ENCODE data around the gene CYGB. TPM values are rescaled to one million over a fixed set of nuclear protein-coding genes. Genes with fewer than 3 reads are reported as not detected.
"Not testable (repeated sequence)": the region's sequence is repeated elsewhere in the genome, so short reads cannot be mapped to it uniquely, and the experiment has no call there.

CYGB gene
- polyA plus RNA-seq, 4 donors = 11.0 to 19.0 (median 15.6) TPM

GRCh38 chr17:76525513-76525833 is 12.0 kb downstream of the CYGB start:
- not testable (repeated sequence) for DNase-seq (ENCODE audit: low read depth in 4 of 4, low spot score in 3 of 4)

DNA sequence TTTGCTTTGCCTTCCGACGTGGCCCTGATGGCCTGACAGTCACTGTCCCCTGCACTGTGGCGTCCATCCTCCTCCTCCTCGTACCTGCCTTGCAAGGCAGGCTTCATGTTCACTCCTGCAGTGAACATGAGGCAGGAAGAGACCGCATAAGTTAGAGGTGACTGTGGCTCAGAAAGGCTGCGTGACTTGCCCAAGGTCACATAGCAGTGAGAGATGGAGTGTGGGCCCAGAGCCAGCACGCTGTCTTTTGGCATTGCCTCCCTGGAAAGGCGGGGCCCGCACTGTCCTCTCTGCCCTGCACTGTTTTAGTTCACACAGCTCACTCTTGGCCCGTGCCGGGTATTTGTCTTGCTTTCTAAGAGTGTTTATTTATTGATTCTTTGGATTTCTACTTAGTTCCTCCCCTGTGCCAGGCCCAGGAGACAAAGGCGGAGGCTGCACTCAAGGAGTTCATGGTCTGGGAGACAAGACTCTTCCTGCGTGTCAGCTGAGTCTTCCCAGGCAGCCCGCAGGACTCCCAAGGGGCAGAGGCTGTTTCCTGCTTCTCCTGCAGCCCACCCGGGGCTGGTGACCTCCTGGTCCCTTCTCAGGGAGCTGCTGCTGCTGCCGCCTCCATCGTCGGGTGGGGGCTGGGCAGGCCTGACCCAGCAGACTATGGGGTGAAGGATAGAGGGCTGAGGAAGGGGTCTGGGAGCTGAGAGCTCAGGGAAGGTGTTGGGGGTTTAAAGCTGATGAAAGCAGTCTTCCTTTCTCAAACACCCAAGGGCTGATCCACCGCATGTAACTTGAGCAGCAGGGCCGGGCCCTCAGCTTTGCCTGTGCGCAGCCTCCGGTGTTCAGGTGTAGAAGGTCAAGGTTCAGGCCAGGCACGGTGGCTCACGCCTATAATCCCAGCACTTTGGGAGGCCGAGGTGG is 12.7 kb downstream of the CYGB start:
- no peak for DNase-seq (ENCODE audit: low read depth in 4 of 4, low spot score in 3 of 4)

DNA sequence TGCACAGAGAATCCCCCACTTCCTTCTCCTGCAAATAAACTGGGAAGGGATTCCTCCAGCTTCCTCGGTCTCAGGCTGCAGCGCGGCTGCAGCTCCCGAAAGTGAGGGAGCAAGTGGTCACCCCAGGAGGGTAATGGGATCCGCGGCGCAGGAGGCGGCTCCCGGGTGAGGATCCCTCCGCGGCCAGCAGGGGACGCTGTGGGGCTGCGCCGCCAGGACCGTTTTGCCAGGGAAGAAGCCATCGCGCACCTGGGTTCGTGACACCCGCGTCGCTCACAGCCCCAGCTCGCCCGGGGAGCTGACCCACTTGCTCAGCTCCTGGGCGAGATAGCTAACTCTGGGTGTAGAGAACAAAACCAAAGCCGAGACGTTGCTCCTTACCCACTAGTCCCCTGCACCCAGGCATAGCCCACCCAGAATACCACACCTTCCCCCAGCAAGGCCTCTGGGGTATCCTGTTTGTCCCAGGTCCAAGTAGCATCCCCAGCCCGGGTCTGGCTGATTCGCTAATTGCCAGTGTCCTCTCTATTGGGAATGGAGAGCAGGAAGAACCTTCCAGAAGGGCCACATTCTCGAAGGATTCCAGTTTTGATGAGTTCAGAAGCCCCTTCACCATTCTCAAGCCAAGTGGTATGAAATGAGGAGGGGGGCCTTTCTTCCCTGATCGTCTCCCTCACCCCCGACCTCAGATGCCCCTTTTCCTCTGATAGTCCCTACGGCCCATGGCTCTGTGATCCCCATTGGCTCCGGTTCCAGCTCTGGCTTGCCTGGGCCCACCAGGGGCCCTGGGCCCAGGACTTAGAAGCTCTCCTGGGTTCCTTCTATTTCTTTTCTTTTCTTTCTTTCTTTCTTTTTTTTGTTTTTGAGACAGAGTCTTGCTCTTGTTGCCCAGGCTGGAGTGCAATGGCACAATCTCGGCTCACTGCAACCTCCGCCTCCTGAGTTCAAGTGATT is 14.1 kb downstream of the CYGB start:
- DNase-seq (ENCODE audit: low read depth in 4 of 4, low spot score in 3 of 4) = no peak

GRCh38 chr17:76521683-76522082 is 15.8 kb downstream of the CYGB start:
- not testable (repeated sequence) for DNase-seq (ENCODE audit: low read depth in 4 of 4, low spot score in 3 of 4)

- no peak for DNase-seq (ENCODE audit: low read depth in 4 of 4, low spot score in 3 of 4)
These were observed 16.2 kb downstream of the CYGB start for GRCh38 chr17:76521262-76521661.

DNA sequence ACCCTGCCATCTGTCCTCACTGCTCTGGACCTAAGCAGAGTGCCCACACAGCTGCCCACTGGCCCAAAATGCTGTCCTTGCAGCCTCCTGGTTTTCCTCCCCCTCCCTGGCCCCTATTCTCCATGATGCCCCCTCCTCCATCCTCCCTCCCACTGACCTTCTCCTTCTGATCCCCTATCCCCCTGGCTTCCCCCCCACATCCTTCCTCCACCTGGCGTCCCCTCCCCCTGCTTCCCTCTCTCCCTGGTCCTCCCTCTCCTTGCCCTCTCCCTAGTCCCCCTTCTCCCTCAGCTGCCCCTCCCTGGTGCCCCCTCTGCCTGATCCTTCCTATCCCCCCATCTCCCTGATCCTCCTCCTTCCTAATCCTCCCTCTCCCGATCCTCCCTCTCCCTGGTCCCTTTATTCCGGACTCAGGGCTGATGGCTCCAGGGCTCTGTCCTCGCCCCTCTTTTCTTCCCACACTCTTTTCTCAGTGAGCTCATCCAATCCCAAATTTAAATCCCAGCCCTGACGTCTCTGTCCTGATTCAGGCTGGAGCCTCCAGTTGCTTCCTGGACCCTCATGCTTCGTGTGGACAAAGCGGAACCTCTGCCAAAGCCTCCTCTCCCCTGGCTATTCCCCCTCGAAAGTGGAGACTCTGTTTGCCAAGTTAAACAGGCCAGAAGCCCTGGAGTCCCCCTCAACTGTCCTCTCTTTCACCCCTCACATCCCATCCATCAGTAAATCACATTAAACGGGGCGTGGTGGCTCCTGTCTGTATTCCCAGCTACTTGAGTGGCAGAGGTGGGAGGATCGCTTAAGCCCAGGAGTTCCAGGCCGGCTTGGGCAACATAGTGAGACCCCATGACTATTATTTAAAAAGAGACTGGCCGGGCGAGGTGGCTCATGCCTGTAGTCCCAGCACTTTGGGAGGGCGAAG is 18.2 kb downstream of the CYGB start:
- DNase-seq (ENCODE audit: low read depth in 4 of 4, low spot score in 3 of 4) = no peak

GRCh38 chr17:76517638-76518038 is 19.9 kb downstream of the CYGB start:
- no peak for DNase-seq (ENCODE audit: low read depth in 4 of 4, low spot score in 3 of 4)

DNA sequence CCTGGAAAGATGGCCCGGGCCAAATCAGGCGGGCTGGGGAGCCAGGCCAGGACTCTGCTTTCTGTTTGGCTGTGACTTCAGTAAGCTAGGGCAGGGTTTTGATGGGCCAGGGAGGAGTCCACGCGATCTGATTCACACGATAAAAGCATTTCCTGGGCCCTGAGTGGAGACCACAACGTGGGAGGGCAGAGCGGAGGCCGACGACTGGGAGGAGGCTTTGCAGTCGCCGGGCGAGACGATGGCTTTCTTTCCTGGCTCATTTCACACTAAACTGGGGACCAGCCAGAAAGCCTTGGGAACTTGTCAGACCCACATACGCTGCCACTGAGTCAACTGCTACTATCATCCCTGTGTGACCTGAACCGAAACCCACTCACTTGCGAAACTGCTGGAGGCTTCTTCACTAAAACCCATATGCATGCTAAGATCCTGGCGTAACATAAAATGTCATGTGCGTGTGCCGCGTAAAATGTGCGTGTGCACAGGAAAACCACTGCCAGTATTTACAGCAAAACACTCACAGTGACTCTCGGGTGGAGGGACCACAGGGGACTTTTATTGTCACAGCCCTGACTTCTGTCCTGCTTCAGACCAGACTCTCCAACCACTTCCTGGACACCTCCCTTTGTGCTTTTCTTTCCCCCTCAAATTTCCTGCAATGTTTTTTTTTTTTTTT is 22.1 kb downstream of the CYGB start:
- no peak for DNase-seq (ENCODE audit: low read depth in 4 of 4, low spot score in 3 of 4)

DNA sequence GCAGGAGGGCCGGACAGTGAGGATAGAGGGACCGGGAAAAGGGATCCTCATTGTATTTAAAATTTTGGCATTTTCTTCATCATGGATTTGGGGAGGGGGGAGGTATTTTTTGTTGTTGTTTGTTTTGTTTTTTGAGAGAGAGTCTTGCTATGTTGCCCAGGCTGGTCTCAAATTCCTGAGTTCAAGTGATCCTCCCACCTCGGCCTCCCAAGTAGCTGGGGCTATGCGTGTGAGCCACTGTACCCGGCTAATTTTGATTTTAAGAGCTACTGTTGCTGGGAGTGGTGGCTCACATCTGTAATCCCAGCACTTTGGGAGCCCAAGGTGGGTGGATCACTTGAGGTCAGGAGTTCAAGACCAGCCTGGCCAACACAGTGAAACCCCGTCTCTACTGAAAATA is 23.2 kb downstream of the CYGB start:
- not testable (repeated sequence) for DNase-seq (ENCODE audit: low read depth in 4 of 4, low spot score in 3 of 4)

- no peak for DNase-seq (ENCODE audit: low read depth in 4 of 4, low spot score in 3 of 4)
These were observed 24.2 kb downstream of the CYGB start for GRCh38 chr17:76513306-76513692.

DNA sequence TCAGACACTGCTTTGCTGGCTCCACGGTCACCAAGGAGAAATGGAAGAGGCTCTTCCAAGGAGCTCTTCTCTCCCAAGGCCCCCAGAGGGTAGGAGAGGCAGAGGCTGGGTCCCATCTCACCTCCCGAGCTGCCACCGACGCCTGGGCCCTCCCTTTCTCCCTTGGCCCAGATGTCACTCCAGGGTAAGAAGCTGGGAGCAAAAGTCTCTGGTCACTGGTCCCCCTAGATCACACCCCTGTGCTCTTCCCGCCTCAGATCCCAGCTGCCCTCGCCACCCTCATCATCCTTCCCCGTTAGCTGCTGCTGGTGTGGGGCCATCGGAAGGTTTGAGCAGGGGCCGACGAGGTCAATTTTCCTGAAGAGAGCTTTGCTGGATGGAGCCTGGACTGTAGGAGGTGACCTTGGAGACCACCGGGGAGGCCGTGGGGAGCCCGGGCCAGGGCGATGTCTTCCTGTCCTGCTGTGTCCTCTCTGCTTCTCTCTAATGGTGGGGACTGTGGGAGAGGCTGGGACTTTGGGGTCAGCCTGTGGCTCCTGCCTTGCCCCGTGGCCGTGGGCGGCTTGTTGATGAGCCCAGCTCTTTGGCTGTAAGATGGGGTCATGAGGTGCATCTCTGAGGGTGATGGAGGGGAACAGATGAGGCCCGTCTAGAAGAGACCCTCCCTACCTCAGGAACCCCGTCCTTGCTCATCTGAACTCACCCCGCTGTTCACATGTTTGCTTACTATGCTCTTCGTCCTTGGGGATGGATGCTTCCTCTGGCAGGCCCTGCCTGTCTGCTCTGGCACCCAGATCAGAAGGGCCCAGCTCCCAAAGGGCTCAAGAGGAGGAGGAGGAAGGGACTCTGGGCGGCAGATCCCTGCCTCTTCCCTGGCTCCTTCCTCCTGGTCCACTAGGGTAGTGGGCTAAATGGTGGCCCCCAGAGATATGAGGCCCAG is 24.9 kb downstream of the CYGB start:
- DNase-seq (ENCODE audit: low read depth in 4 of 4, low spot score in 3 of 4) = no peak

DNA sequence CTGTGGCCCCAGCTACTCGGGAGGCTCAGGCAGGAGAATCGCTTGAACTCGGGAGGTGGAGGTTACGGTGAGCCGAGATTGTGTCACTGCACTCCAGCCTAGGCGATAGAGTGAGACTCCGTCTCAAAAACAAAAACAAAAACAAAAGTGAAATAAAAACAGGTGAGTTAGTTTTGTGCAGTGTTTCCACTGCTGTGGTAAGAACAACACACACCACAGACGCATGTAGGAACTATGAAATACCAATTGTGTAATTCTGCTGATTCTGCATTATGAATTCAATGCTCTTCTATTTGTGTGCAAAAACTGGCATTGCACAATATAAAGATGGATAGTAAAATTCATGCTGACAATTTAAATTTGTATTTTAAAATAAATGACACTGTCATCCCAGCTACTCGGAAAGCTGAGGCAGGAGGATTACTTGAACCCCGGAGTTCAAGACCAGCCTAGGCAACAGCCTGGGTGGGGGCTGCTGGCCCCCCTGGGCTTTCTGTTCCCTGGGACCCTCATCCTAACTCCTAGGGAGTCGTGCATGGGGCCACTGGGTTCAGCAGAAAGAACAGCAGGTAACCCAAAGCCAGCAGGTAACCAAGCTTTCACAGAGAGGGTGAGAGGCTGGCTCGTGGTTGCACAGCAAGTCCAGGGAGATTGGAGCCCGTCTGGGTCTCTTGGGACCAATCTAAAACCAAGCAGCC is 25.7 kb downstream of the CYGB start:
- DNase-seq (ENCODE audit: low read depth in 4 of 4, low spot score in 3 of 4) = no peak

GRCh38 chr17:76510831-76511244 is 26.7 kb downstream of the CYGB start:
- no peak for DNase-seq (ENCODE audit: low read depth in 4 of 4, low spot score in 3 of 4)

DNA sequence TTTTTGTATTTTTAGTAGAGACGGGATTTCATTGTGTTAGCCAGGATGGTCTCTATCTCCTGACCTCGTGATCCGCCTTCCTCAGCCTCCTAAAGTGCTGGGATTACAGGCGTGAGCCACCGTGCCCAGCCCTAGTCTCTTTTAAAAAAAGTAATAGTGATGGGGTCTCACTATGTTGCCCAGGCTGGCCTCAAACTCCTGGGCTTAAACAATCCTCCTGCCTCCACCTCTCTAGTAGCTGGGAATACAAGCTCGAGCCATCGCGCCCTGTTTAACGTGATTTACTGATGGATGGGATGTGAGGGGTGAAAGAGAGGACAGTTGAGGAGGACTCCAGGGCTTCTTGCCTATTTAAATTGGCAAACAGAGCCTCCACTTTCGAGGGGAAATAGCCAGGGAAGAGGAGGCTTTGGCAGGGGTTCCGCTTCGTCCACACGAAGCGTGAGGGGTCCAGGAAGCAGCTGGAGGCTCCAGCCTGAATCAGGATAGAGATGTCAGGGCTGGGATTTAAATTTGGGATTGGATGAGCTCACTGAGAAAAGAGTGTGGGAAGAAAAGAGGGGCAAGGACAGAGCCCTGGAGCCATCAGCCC is 28.9 kb downstream of the CYGB start:
- DNase-seq (ENCODE audit: low read depth in 4 of 4, low spot score in 3 of 4) = not testable (repeated sequence)

- DNase-seq (ENCODE audit: low read depth in 4 of 4, low spot score in 3 of 4) = no peak
These were observed 30.8 kb downstream of the CYGB start for GRCh38 chr17:76506408-76507345.

DNA sequence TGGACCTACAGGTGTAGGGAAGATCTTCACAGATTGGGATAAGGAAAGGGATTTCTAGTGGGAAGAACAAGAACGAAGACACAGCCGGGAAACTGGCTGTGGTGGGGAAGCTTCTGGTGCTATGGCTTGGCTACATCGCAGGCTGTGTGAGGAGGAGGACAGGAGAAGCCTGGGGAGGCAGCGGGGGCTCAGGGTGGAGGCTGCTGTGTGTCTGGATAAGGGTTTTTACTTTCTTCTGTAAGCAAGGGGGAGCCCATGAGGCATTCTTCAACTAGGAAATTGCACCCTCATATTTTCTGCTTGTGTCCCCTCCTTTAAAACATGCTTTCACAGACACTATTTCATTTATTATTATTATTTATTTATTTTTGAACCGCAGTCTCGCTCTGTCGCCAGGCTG is 33.4 kb downstream of the CYGB start:
- DNase-seq (ENCODE audit: low read depth in 4 of 4, low spot score in 3 of 4) = no peak

All from left renal pelvis (tissue), 4 donors.